ENCODE measurements around the gene ADCY3. TPM values are rescaled to one million over a fixed set of nuclear protein-coding genes. Genes with fewer than 3 reads are reported as not detected.

The ADCY3 gene
- total and polyA plus RNA-seq, 2 of the 13 experiments (the other 11 are each of a cell fraction or from before 2014, with no cell fraction given), result 0.11 to 0.61 TPM

- TF ChIP-seq PRDM4 (CRISPR knock-in tag; IDR thresholded peaks at IDR 0.05; ENCODE audit: borderline replicate concordance) (no peak), RNF2 (conservative IDR thresholded peaks at IDR 0.05; ENCODE audit: low read depth) (no peak), STAT5B (CRISPR knock-in tag; IDR thresholded peaks at IDR 0.05) (no peak)
Observed at GRCh38 chr2:24873619-24874018, 46.4 kb downstream of the ADCY3 start (continued).

DNA sequence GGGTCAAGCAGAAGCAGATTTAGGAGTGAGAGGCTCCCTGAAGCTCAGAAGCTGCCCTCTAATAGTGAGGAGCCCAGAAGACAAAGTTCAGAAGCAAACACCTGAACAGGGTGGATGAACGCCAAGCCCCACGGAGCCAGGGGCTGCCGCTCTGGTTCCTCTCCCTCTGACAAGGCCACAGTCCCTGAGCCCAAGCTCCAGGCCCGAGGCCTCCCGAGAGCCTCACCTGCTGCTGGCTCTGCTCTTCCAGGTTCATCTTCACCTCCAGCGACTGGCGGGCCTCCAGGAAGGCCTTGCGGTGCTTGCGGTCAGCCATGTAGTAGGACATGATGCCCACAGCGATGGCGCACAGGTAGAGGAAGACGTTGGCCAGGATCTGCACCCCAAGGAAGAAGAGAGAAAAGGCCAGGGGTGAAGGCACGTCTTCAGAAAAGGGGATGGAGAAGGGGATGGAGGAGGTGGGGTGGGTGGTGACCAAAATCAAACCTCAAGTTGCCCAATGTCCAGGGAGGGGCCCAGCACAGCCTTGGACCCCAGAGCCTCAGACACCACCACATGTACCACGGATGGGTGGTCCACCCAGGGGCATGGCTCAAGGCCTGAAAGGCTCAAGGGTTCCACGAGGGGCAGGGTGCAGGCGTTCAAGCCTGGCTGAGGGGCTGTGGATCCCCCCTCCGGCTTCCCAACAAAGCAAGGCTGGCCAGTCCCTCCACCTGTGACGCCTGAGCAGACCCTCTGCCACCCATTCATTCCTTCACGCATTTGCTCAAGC, 47.5 kb downstream of the ADCY3 start:
- ChIA-PET POLR2A (no interaction called here), CTCF (ENCODE audit: low intra/inter-chr PET ratio, low total read pairs) (no interaction called here)
- no TSS peak for BruUV-seq (replicated peaks)
- Histone ChIP-seq H3K9ac (ENCODE audit: insufficient read depth, low read depth, low read length) (no peak overlapping the region), H3K9me3 (ENCODE audit: low read length) (no peaks in the 10 kb centered on the region), H3K4me2 (ENCODE audit: low read depth, low read length) (peak overlapping the region; percentile 37), H3K79me2 (ENCODE audit: insufficient read depth, low read length) (no peaks in the 10 kb centered on the region), H3K27me3 (ENCODE audit: control insufficient read depth in 1 of 2, insufficient read depth in 2 of 2, low read length in 2 of 2) (peaks cover 0 to 24% of the 10 kb centered on the region in 2 experiments; a peak in 1 of 5 replicates), H3K4me3 (replicated peaks in 1 of 3; ENCODE audit: insufficient read depth in 1 of 3, low read depth in 2 of 3, low read length in 3 of 3) (peak overlapping the region in 1 of 3 experiments; percentile 19; a peak in 1 of 6 replicates), H3K27ac (ENCODE audit: extremely low read length, insufficient read depth, low read length) (no peak overlapping the region), H3K36me3 (replicated peaks in 1 of 2; ENCODE audit: control insufficient read depth in 1 of 2, insufficient read depth in 2 of 2, low read length in 2 of 2) (no peaks in the 10 kb centered on the region), H2AFZ (ENCODE audit: low read length) (no peak overlapping the region), H4K20me1 (ENCODE audit: insufficient read depth, low read length) (no peaks in the 10 kb centered on the region), H3K4me1 (ENCODE audit: insufficient read depth, low read length) (peaks cover 17% of the 10 kb centered on the region)
- WGBS (ENCODE audit: low lambda C conversion rate), result 59% methylated on average over 17 of the region's 19 CpGs
- FAIRE-seq (no peak), ATAC-seq (peak; percentile 33), DNase-seq (ENCODE audit: low spot score) (no peak)
- intact Hi-C loops (cut with micrococcal nuclease; ENCODE audit: unreplicated experiment), result no loop called here
- in situ Hi-C loops (cut with HindIII; ENCODE audit: extremely low pct_ligation_motif_present, low pct_unique_long_range_greater_than_20kb), result no loop called here
- TF ChIP-seq, protein P1, sequence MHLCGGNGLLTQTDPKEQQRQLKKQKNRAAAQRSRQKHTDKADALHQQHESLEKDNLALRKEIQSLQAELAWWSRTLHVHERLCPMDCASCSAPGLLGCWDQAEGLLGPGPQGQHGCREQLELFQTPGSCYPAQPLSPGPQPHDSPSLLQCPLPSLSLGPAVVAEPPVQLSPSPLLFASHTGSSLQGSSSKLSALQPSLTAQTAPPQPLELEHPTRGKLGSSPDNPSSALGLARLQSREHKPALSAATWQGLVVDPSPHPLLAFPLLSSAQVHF (CRISPR knock-in tag; IDR thresholded peaks at IDR 0.05), result no peak
- no peak for TF ChIP-seq ZKSCAN1 (IDR thresholded peaks at IDR 0.05; ENCODE audit: low read length)
- no peak for TF ChIP-seq GABPA (IDR thresholded peaks at IDR 0.05; ENCODE audit: low read depth, low read length)
- no peak for TF ChIP-seq GABPA (CRISPR knock-in tag; IDR thresholded peaks at IDR 0.05; ENCODE audit: low read depth)
- TF ChIP-seq NR2F2 (IDR thresholded peaks at IDR 0.05; ENCODE audit: borderline replicate concordance, low read depth), result no peak
- TF ChIP-seq BCL6 (CRISPR knock-in tag; IDR thresholded peaks at IDR 0.05), result no peak
- TF ChIP-seq, protein P2, sequence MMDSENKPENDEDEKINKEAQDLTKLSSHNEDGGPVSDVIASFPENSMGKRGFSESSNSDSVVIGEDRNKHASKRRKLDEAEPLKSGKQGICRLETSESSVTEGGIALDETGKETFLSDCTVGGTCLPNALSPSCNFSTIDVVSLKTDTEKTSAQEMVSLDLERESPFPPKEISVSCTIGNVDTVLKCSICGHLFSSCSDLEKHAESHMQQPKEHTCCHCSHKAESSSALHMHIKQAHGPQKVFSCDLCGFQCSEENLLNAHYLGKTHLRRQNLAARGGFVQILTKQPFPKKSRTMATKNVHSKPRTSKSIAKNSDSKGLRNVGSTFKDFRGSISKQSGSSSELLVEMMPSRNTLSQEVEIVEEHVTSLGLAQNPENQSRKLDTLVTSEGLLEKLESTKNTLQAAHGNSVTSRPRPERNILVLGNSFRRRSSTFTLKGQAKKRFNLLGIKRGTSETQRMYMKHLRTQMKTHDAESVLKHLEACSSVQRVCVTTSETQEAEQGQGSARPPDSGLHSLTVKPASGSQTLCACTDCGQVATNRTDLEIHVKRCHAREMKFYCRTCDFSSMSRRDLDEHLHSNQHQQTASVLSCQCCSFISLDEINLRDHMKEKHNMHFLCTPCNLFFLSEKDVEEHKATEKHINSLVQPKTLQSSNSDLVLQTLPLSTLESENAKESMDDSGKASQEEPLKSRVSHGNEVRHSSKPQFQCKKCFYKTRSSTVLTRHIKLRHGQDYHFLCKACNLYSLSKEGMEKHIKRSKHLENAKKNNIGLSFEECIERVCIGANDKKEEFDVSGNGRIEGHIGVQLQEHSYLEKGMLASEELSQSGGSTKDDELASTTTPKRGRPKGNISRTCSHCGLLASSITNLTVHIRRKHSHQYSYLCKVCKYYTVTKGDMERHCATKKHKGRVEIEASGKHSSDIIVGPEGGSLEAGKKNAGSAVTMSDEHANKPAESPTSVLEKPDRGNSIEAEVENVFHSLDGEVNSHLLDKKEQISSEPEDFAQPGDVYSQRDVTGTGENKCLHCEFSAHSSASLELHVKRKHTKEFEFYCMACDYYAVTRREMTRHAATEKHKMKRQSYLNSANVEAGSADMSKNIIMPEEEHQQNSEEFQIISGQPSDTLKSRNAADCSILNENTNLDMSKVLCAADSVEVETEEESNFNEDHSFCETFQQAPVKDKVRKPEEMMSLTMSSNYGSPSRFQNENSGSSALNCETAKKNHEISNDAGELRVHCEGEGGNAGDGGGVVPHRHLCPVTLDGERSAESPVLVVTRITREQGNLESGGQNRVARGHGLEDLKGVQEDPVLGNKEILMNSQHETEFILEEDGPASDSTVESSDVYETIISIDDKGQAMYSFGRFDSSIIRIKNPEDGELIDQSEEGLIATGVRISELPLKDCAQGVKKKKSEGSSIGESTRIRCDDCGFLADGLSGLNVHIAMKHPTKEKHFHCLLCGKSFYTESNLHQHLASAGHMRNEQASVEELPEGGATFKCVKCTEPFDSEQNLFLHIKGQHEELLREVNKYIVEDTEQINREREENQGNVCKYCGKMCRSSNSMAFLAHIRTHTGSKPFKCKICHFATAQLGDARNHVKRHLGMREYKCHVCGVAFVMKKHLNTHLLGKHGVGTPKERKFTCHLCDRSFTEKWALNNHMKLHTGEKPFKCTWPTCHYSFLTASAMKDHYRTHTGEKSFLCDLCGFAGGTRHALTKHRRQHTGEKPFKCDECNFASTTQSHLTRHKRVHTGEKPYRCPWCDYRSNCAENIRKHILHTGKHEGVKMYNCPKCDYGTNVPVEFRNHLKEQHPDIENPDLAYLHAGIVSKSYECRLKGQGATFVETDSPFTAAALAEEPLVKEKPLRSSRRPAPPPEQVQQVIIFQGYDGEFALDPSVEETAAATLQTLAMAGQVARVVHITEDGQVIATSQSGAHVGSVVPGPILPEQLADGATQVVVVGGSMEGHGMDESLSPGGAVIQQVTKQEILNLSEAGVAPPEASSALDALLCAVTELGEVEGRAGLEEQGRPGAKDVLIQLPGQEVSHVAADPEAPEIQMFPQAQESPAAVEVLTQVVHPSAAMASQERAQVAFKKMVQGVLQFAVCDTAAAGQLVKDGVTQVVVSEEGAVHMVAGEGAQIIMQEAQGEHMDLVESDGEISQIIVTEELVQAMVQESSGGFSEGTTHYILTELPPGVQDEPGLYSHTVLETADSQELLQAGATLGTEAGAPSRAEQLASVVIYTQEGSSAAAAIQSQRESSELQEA (CRISPR knock-in tag; IDR thresholded peaks at IDR 0.05; ENCODE audit: not compliant biosample characterization), result no peak
- TF ChIP-seq MYC (CRISPR knock-in tag; IDR thresholded peaks at IDR 0.05; ENCODE audit: borderline replicate concordance), result 0 out of 2 replicates have a peak, but pooled peaks have one; percentile 20
- TF ChIP-seq ZFP62 (CRISPR knock-in tag; IDR thresholded peaks at IDR 0.05), result no peak

Data from HepG2 (cell line).